AG04450 (cell line): Measurements from ENCODE around the gene TMEM54. TPM values are rescaled to one million over a fixed set of nuclear protein-coding genes. Genes with fewer than 3 reads are reported as not detected.

ENCODE experiments used
- CTCF ChIA-PET: fragments of 300-600, 350-600 bp; formaldehyde crosslinking; extraction: SDS; loops from one replicate; lab custom pipeline; 2022; ENCODE audit warnings: antibody characterized with exemption, inconsistent platforms; lab: Charles Lee
- POLR2A ChIA-PET: fragments of 350-600 bp; formaldehyde crosslinking; extraction: SDS; loops from one replicate; lab custom pipeline; 2021; ENCODE audit warnings: antibody characterized with exemption, inconsistent platforms; lab: Yijun Ruan, JAX
- DNase-seq: peaks from one replicate; pipeline ENCODE4 v3.0.0-alpha.2; 2011; ENCODE audit warnings: low read depth, low spot score
- H3K27ac ChIP-seq: one replicate; pipeline ENCODE4 v1.5.1; 2012; ENCODE audit warnings: low read depth, low read length, control low read depth
- H3K27me3 ChIP-seq: one replicate; pipeline ENCODE4 v1.6.0; 2012; ENCODE audit warnings: low read length; ENCODE audit not compliant: control insufficient read depth, insufficient read depth
- H3K4me3 ChIP-seq: 2 replicates; pipeline ENCODE4 v1.5.1; 2011; ENCODE audit warnings: mild to moderate bottlenecking, low read depth, low read length, control low read depth
- H3K9me3 ChIP-seq: 2 replicates; pipeline ENCODE4 v1.5.1; 2012; ENCODE audit warnings: low read length; ENCODE audit not compliant: control insufficient read depth, insufficient read depth
- CTCF ChIP-seq: IDR thresholded peaks from 2 replicates; pipeline ENCODE4 v1.5.1; 2011; ENCODE audit warnings: low read depth, low read length, control low read depth, inconsistent platforms
- polyA plus RNA-seq: library from polyadenylated mRNA; depleted of rRNA; stranded (reverse); fragments of >200 nt; gene quantifications from 2 replicates; pipeline ENCODE4 v1.2.3, GENCODE V29; 2011

The TMEM54 gene
- polyA plus RNA-seq, 1 experiment, result 28.6 TPM

- H3K9me3 ChIP-seq, result no peaks in the 10 kb centered on the region; the same call in 1 of the 2 replicates
- CTCF ChIA-PET, result interaction anchor here (1.0 kb wide), 1 partner anchor 154 kb away, joined by 4 read pairs; no protein-coding TSS in a partner anchor
- POLR2A ChIA-PET, result interaction anchor here (1.1 kb wide), 1 partner anchor 64 kb away, joined by 3 read pairs; no protein-coding TSS in a partner anchor
- no peak for TF ChIP-seq CTCF
- peak overlapping the region; percentile 68 for H3K4me3 ChIP-seq
- DNase-seq, result no peak
- peaks cover 8% of the 10 kb centered on the region for H3K27me3 ChIP-seq
- no peak overlapping the region for H3K27ac ChIP-seq
Observed at GRCh38 chr1:32900371-32900955, 726 bp downstream of the TMEM54 start.

GRCh38 chr1:32899586-32900296, 1.4 kb downstream of the TMEM54 start:
- DNase-seq, result no peak
- peaks cover 8% of the 10 kb centered on the region for H3K27me3 ChIP-seq
- no peak for TF ChIP-seq CTCF
- H3K27ac ChIP-seq, result no peak overlapping the region
- ChIA-PET POLR2A (interaction anchor here (1.1 kb wide), 1 partner anchor 65 kb away, joined by 3 read pairs; no protein-coding TSS in a partner anchor), CTCF (interaction anchor here (0.5 to 1.0 kb wide), 5 partner anchors 23 to 244 kb away, joined by 3 to 7 read pairs (median 4); no protein-coding TSS in a partner anchor)
- no peak overlapping the region for H3K4me3 ChIP-seq
- no peaks in the 10 kb centered on the region; the same call in 1 of the 2 replicates for H3K9me3 ChIP-seq

GRCh38 chr1:32898958-32899357, 2.2 kb downstream of the TMEM54 start:
- TF ChIP-seq CTCF, result no peak
- ChIA-PET POLR2A (interaction anchor here (0.7 kb wide), 1 partner anchor 8 kb away, joined by 5 read pairs; no protein-coding TSS in a partner anchor), CTCF (interaction anchor here (0.5 to 1.1 kb wide), 5 partner anchors 22 to 378 kb away, joined by 3 to 7 read pairs (median 4); no protein-coding TSS in a partner anchor)
- no peak overlapping the region for H3K4me3 ChIP-seq
- no peak overlapping the region for H3K27ac ChIP-seq
- H3K9me3 ChIP-seq, result no peaks in the 10 kb centered on the region; the same call in 1 of the 2 replicates
- peaks cover 3% of the 10 kb centered on the region for H3K27me3 ChIP-seq
- DNase-seq, result no peak

GRCh38 chr1:32898056-32898455, 3.1 kb downstream of the TMEM54 start:
- no peak for DNase-seq
- H3K27me3 ChIP-seq, result peaks cover 3% of the 10 kb centered on the region
- ChIA-PET POLR2A (interaction anchor here (0.6 kb wide), 1 partner anchor 497 kb away, joined by 3 read pairs; no protein-coding TSS in a partner anchor), CTCF (interaction anchor here (1.1 kb wide), 1 partner anchor 189 kb away, joined by 3 read pairs; no protein-coding TSS in a partner anchor)
- TF ChIP-seq CTCF, result no peak
- no peaks in the 10 kb centered on the region; the same call in 1 of the 2 replicates for H3K9me3 ChIP-seq
- no peak overlapping the region for H3K4me3 ChIP-seq
- no peak overlapping the region for H3K27ac ChIP-seq
